HEK293 (cell line): Measurements from ENCODE around the gene GLT8D2.

ENCODE experiments used
- ATF2 ChIP-seq: fragments of 450-650 bp; formaldehyde crosslinking; IDR thresholded peaks from 2 replicates; pipeline ENCODE4 v1.5.1; 2016; ENCODE audit warnings: missing biosample characterization, missing genetic modification characterization, low read depth
- CTCF ChIP-seq: fragments of 450-650 bp; formaldehyde crosslinking; IDR thresholded peaks from 2 replicates; pipeline ENCODE4 v1.5.1; 2016; ENCODE audit warnings: missing biosample characterization, missing genetic modification characterization
- HOXD13 ChIP-seq: sonication (generic); formaldehyde crosslinking; IDR thresholded peaks from 2 replicates; pipeline ENCODE4 v1.8.0; 2022; ENCODE audit warnings: missing genetic modification reagents, borderline replicate concordance
- KLF7 ChIP-seq: fragments of 450-650 bp; formaldehyde crosslinking; IDR thresholded peaks from 2 replicates; pipeline ENCODE4 v1.5.1; 2016; ENCODE audit warnings: missing biosample characterization, missing genetic modification characterization, borderline replicate concordance
- PRDM6 ChIP-seq: fragments of 450-650 bp; formaldehyde crosslinking; IDR thresholded peaks from 2 replicates; pipeline ENCODE4 v1.5.1; 2017; ENCODE audit warnings: missing biosample characterization, missing genetic modification characterization
- ZNF121 ChIP-seq: fragments of 450-650 bp; formaldehyde crosslinking; IDR thresholded peaks from 2 replicates; pipeline ENCODE4 v1.5.1; 2016; ENCODE audit warnings: missing biosample characterization, missing genetic modification characterization
- ZNF24 ChIP-seq: fragments of 450-650 bp; formaldehyde crosslinking; IDR thresholded peaks from 2 replicates; pipeline ENCODE4 v1.5.1; 2016; ENCODE audit warnings: missing biosample characterization, missing genetic modification characterization
- ZNF274 ChIP-seq, 2 experiments: fragments of 200-500 bp in 1 of 2; fragments of 450-650 bp in 1 of 2; sonication (Bioruptor generic) in 1 of 2; formaldehyde crosslinking in 1 of 2; IDR thresholded peaks; 2 replicates each; pipeline versions ENCODE4 v1.5.1 to v1.6.1; 2014 to 2016; ENCODE audit warnings: borderline replicate concordance in 1 of 2, inconsistent platforms in 1 of 2, low read length in 1 of 2, missing biosample characterization in 1 of 2, missing genetic modification characterization in 1 of 2
- ZNF449 ChIP-seq: fragments of 450-650 bp; formaldehyde crosslinking; IDR thresholded peaks from 2 replicates; pipeline ENCODE4 v1.5.1; 2017; ENCODE audit warnings: missing biosample characterization, mild to moderate bottlenecking, missing genetic modification characterization, moderate library complexity
- ZNF549 ChIP-seq: fragments of 450-650 bp; IDR thresholded peaks from 2 replicates; pipeline ENCODE4 v1.5.1; 2018; ENCODE audit warnings: missing biosample characterization, missing genetic modification characterization, mild to moderate bottlenecking, inconsistent platforms, moderate library complexity
- ZNF747 ChIP-seq: fragments of 450-650 bp; formaldehyde crosslinking; IDR thresholded peaks from 2 replicates; pipeline ENCODE4 v1.5.1; 2016; ENCODE audit warnings: missing biosample characterization, missing genetic modification characterization
- ZNF830 ChIP-seq: fragments of 450-650 bp; IDR thresholded peaks from 2 replicates; pipeline ENCODE4 v1.5.0; 2018; ENCODE audit warnings: missing biosample characterization, missing genetic modification characterization, low read depth, mild to moderate bottlenecking, moderate library complexity

GRCh38 chr12:103952497-103952896 lies 97.5 kb downstream of the GLT8D2 start:
- TF ChIP-seq ZNF830 (tag by site-specific recombination), result no peak
- no peak for TF ChIP-seq ZNF449
- no peak for TF ChIP-seq ZNF549
- TF ChIP-seq KLF7 (tag by site-specific recombination), result no peak
- no peak for TF ChIP-seq ZNF121 (tag by site-specific recombination)
- no peak for TF ChIP-seq HOXD13
- no peak for TF ChIP-seq ZNF274 (IDR thresholded peaks at IDR 0.05; ENCODE audit: low read length)
- no peak for TF ChIP-seq ZNF274 (tag by site-specific recombination; IDR thresholded peaks at IDR 0.05; ENCODE audit: borderline replicate concordance)
- TF ChIP-seq ZNF24, result no peak
- TF ChIP-seq CTCF (tag by site-specific recombination), result no peak
- no peak for TF ChIP-seq ZNF747
- TF ChIP-seq PRDM6 (tag by site-specific recombination), result no peak
- TF ChIP-seq ATF2 (tag by site-specific recombination), result no peak
